ENCODE measurements around the gene ATP2B2. TPM values are rescaled to one million over a fixed set of nuclear protein-coding genes. Genes with fewer than 3 reads are reported as not detected.

ATP2B2 gene
- total and polyA plus RNA-seq, 2 experiments from 2014 or later, result 0.42 to 0.63 TPM

GRCh38 chr3:10426346-10427220 is 78.8 kb downstream of the ATP2B2 start:
- Histone ChIP-seq H3K27me3 (ENCODE audit: insufficient read depth) (no peaks in the 10 kb centered on the region), H3K4me2 (no peak overlapping the region), H3K9me2 (ENCODE audit: insufficient read depth) (no peaks in the 10 kb centered on the region), H4K20me1 (replicated peaks; ENCODE audit: insufficient read depth) (no peaks in the 10 kb centered on the region), H3K27ac (ENCODE audit: low read depth) (no peak overlapping the region), H3K4me1 (ENCODE audit: insufficient read depth) (no peaks in the 10 kb centered on the region; the same call in 1 of the 2 replicates), H3K4me3 (no peak overlapping the region), H3F3A (replicated peaks; ENCODE audit: low read depth) (no peaks in the 10 kb centered on the region), H3K79me2 (replicated peaks; ENCODE audit: insufficient read depth) (no peaks in the 10 kb centered on the region), H3K36me3 (ENCODE audit: insufficient read depth) (no peaks in the 10 kb centered on the region), H2AFZ (no peak overlapping the region)
- no peak overlapping the region for H3K27ac Mint-ChIP-seq
- ATAC-seq, result no peak
- H3K4me1 Mint-ChIP-seq, result peaks cover 8% of the 10 kb centered on the region; the same call in 2 of the 3 replicates
- H3K36me3 Mint-ChIP-seq (ENCODE audit: low read depth), result no peaks in the 10 kb centered on the region
- H3K27me3 Mint-ChIP-seq (ENCODE audit: insufficient read depth, low read depth, poor library complexity), result peaks cover 8% of the 10 kb centered on the region
- no peak for DNase-seq (ENCODE audit: low spot score)
- H3K4me3 Mint-ChIP-seq, result no peak overlapping the region
- no peaks in the 10 kb centered on the region for H3K9me3 Mint-ChIP-seq
- TF ChIP-seq ZNF331 (CRISPR knock-in tag; IDR thresholded peaks at IDR 0.05; ENCODE audit: low read depth) (no peak), ZNF114 (CRISPR knock-in tag; IDR thresholded peaks at IDR 0.05) (no peak), EZH2 (IDR thresholded peaks at IDR 0.05; ENCODE audit: low read depth, unreplicated experiment) (no peak), NANOG (IDR thresholded peaks at IDR 0.05; ENCODE audit: borderline replicate concordance) (no peak), STAT1 (IDR thresholded peaks at IDR 0.05; ENCODE audit: unreplicated experiment) (no peak), JUNB (IDR thresholded peaks at IDR 0.05; ENCODE audit: unreplicated experiment) (no peak), EZH2phosphoT487 (IDR thresholded peaks at IDR 0.05; ENCODE audit: unreplicated experiment) (no peak), ZNF462 (CRISPR knock-in tag; IDR thresholded peaks at IDR 0.05) (no peak)

Measured in GM23338 (cell line).